NCI-H69 (cell line): ENCODE measurements around the gene TM9SF3.
A peak's percentile ranks its signal among the peaks of the same experiment; 100 is the strongest.
"Not testable (repeated sequence)": the region's sequence is repeated elsewhere in the genome, so short reads cannot be mapped to it uniquely, and the experiment has no call there.

Source experiments
- DNase-seq: peaks from one replicate; lab custom pipeline; 2025; lab: John Stamatoyannopoulos, UW

The TM9SF3 gene

DNA sequence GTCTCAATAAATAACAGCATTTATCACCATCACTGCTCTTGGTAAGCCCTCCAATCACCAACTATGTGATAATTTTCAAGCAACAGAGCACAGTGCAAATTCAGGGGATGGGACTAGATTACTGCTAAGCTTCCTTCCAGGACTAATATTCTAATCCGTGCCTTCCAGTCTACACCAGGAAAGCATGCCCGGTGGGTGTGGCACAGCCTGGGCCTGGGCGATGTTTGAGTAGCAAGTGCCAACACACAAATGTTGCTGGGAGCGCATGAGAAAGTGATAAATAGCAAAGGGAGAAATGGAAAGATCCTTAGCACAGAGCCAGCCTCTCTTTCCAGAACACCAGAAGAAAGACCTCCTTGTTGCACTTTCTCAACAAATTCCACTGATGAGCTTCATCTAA is 13.5 kb upstream of the TM9SF3 start:
- no peak for DNase-seq

DNA sequence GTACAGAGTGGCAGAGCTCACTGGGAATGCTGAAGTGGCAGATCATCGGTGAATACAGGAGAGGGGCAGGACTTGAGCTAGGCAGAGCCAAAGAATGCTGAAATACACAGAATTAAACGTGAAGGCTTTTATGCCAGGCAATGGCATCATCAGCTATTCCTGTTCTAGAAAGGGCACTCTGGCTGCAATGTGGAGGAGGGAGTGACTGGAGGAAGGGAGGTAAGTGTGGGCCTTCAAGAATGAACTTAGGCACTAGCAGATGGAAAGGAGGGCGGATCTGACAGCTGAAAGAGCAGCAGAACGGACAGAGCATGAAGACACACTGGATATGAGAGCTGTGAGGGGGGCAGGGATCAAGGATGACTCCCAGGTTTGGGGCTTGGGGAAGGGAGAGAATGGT is 12.0 kb upstream of the TM9SF3 start:
- no peak for DNase-seq

DNA sequence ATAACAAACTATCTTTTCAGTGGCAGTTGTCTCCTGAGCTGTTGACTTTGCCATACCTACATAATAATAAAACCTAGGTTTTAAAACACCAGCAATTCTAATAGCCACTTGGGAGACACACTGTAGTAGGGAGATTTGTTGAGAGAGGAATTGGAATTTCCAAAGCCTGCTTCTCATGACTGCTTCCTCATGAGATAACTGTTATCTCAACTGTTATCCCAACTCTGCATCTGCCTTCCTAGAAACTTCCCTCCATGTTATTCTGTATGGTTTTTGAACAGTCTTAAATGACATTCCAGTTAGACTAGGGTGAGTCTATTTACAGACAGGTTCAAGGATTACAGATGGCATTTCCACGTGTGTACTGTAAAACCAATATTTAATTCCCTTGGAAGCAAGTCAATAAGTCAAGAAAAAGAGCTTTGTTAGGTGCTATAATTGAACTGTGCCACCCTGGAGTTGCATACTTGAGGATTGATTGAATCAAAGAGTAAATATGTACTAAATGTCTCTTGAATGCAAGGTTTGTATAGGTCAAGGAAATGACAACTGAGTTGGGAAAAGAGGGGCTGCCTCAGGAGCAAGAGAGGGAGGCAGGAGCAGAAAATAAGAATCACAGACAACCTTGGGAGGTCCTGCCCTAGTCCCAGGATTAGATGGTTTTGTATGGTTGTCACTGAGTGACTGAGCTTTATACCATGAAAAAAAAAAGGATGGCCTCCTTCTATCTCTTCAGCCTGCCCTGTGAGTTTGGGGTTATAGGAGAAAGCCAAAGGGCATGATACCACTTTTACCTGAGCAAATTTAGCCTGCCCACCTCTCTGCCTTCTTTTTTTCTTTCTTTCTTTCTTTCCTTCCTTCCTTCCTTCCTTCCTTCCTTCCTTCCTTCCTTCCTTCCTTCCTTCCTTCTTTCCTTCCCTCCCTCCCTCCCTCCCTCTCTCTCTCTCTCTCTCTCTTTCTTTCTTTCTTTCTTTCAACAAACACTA is 9.9 kb upstream of the TM9SF3 start:
- peak; percentile 26 for DNase-seq

GRCh38 chr10:96595741-96596140 is 8.9 kb upstream of the TM9SF3 start:
- no peak for DNase-seq

DNA sequence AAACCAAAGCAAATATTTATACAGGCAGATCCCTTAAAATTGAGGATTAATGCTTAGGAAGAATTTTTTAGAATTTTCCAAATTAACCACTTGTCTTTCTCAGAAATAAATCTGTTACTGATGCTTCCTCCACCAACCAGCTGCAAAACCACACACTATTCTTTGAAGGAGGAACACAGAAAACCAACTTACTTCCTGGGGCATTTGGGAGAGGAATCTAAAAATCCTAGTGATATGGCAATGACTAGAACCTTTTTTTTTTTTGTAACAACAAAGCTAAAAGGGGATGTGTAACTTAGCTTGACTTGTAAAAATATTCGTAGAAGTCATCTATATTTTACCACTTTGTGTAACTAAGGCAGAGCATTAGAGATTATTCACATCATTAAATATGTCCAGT is 5.1 kb upstream of the TM9SF3 start:
- DNase-seq: no peak

DNA sequence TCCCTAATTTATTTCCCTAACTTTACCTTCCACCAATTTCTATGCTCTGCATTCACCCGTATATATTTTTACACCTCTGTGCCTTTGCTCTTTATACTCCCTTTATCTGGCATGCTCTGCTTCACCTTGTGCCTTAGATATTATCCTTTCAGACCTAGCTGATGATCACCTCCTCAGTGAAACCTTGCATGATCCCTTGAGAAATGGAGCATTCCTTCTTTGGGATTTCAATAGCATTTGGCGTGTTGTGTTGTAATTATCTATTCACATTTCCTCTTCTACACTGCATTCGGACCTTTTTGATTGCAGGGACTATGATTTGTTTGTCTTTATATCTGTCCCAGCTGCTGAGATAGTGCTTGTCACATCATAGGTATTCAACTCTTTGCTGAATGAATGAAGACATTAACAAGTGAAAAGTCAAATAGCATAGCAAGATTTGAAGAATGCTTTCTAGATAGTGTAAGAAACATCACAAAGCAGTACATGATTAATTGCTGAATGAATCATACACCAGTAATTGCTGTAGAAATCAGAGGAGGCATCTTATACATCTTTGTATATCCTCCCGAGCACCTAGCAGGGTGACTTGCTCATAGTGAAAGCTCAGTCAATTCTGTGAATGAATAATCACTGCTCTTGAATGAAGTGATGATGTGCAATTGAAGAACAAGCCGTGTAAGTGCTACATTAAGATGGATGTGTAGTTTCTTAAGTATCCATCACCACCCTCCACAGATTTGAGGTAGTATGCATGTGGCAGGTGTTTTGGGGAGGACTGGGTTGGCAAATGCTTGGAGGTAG is 2.0 kb upstream of the TM9SF3 start:
- DNase-seq: peak; percentile 33

DNA sequence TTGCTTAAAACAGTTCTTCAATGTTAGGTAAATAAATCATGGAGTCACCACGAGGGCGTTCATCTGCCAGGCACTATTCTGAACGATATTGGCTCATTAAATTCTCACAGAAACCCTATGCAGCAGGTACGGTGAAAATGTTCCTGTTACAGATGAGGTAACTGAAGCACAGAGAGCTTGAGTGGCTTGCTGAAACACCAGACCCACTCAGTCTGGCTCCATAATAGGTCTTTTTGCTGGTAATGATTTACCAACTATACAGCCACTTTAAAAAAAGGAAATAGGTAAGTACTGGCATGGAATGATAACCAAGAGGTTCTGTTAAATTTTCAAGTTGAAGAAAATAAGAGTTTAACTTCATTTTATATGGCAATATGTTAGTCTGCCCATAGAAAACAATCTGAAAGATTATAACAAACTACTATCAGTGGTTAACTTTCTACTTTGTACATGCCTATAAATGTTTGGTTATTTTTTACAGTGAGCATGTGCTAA is 1.3 kb upstream of the TM9SF3 start:
- DNase-seq: peak; percentile 66

DNA sequence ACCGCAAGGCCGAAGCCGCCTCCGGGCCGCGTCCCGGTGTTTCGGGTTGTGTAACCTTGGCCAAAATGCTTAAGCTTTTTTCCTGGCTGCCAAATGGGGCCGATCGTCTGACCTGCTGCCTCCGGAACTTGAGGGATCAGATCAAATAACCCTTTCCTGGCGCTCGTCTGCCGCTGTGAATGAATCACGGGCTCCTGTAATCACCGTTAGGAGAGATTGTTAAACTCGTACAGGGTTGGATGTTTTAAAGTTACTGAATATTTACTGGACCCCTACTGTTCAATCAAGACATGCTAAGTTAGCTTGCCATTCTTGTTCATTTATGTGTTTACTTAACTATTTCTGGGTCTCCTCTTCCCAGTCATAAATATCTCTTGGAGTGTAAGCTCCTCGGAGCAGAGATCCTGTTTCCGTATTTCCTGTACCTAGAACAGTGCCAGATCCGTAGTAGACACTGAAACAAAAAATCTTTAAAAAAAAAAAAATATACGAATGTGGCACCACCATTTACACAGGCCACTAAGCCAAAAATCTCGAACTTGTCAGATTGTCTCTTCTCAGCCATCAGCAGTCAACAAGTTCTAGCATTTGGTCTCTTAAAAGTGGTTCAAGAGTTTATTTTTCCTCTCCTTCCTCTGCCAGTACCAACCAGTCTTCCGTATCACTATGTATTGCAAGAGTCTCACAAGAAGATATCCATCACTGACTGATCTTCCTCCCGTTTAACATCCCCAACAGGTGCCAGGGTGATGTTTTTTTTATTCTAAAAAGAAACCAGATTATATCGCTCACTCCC is 650 bp upstream of the TM9SF3 start:
- DNase-seq: peak; percentile 81

GRCh38 chr10:96585736-96586418 is 935 bp downstream of the TM9SF3 start:
- DNase-seq: peak; percentile 56

DNA sequence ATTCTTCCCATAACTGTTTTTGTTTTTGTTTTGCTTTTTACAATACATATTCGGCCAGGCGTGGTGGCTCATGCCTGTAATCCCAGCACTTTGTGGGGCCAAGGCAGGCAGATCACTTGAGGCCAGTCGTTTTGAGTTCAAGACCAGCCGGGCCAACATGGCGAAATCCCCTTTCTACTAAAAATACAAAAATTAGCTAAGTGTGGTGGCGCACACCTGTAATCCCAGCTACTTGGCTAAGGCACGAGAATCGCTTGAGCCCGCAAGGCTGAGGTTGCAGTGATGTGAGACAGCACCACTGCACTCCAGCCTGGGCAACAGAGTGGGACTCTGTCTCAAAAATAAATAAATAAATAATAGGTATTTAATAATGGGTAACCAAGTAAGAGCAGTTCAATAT is 2.3 kb downstream of the TM9SF3 start:
- no peak for DNase-seq

DNA sequence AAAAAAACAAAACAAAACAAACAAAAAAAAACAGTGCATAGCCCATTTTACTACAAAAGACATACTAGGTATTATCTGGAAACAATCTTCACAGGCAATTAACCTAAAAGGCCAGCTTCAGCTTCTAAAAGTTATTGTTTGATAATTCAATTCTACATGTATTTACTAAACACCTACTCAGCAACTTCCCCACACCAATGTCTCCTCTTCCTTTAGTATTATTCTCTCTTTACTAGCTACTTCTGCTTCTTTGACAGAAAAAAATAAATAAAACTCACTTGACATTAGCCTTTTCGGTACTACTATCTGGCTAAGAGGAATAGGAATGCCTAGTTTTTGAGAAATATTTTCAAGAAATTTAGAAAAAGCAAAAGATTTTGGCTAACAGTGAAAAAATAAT is 2.8 kb downstream of the TM9SF3 start:
- DNase-seq: no peak

GRCh38 chr10:96579133-96579532 is 7.7 kb downstream of the TM9SF3 start:
- DNase-seq: no peak

GRCh38 chr10:96578633-96579032 is 8.2 kb downstream of the TM9SF3 start:
- DNase-seq: no peak

DNA sequence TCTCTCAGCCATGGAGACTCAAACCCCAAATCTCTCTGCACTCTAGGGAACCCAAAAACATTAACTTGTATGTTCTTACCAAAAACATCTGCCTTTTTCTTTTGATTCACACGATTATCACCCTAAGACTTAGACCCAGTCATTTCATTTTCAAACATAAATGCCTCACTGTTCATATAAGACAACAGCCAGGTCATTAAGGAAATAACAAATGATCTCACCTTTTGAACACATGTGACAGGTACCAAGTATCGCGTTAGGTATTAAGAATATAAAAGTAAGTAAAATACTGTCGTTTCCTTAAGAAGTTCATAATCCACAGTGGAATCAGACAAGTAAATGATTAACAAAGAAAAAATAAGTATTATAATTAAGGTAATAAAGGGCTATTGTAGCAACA is 8.8 kb downstream of the TM9SF3 start:
- no peak for DNase-seq

DNA sequence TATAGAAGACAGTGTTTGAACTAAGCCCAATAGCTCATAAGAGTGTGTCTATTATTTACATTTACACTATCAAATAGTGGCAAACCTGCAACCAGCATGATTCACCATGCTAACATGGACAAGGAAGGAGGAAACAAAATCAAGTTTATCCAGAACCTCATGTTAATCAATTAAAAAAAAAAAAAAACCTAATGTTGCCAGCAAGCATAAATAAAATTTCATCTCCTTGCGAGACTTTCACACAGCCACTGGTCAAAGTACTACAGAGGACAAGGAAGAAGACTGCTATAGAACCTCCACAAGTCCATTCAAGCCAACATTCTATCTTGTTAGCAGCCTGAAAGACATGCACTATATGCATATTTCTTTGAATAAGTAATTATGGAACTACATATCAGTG is 9.7 kb downstream of the TM9SF3 start:
- no peak for DNase-seq

- DNase-seq: no peak
These were observed 10.4 kb downstream of the TM9SF3 start for GRCh38 chr10:96576277-96576980.

DNA sequence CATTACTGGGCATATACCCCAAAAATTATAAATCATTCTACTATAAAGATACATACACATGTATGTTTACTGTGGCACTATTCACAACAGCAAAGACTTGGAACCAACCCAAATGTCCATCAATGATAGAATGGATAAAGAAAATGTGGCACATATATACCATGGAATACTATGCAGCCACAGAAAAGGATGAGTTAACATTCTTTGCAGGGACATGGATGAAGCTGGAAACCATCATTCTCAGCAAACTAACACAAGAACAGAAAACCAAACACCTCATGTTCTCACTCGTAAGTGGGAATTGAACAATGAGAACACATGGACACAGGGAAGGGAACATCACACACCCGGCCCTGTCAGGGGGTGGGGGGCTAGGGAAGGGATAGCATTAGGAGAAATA is 12.2 kb downstream of the TM9SF3 start:
- DNase-seq: not testable (repeated sequence)

GRCh38 chr10:96573036-96573435 is 13.8 kb downstream of the TM9SF3 start:
- no peak for DNase-seq

DNA sequence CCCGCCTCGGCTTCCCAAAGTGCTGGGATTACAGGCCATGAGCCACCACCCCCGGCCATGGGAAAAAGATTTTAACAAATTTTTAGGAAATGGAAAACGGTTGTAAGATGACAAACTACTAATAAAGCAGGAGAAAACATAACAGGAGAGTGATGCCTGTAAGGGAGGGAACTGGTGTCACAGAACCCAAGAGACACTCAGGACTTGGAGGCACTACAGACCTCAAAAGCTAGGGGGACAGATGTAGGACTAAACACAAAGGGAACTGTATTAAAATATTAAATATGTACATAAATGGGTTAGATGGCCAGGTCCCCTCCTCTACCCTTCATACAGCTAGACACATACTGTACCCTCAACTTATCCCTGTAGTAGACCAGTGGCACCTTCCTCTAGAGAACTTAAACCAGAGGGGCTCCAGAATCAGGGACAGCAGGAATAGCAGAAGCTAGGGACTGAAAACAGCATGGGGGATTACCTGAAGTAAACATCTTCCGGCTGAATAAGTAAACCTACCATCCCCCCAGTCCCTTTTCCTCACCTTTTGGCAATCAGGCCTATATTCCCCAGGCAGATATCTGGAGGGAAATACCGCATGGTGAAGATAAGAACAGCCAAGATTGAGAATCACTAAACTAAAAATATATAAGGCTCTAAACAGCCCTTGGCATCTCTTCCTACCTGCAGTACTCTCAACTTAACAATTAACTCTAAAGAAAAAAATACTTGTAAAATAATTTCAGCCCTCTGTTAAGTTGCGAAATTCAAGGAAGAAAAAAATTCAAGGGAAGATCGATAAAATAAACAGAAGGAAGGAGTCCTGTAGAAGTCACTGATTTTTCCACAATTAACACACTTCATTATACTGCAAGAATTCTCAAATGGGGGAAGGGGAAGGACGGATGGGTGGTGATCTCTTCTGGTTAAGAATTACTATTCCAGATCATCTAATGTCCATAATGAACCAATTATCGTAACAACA is 15.5 kb downstream of the TM9SF3 start:
- DNase-seq: no peak

- no peak for DNase-seq
These were observed 16.3 kb downstream of the TM9SF3 start for GRCh38 chr10:96570511-96570910.
